IMR-90 (cell line): ENCODE data around the gene SMOC1. TPM values are rescaled to one million over a fixed set of nuclear protein-coding genes. Genes with fewer than 3 reads are reported as not detected.

Source experiments
- ATAC-seq: fragments of 200-7000 bp; cut with Tn5 transposase; 2 replicates; pipeline ENCODE4 v1.9.1; 2020; ENCODE audit warnings: low read depth, mild to moderate bottlenecking, moderate library complexity
- BruUV-seq: library from RNA; stranded (reverse); fragments of 400-500 nt; replicated peaks from 2 replicates; lab custom pipeline; 2021; lab: Mats Ljungman, UMichigan
- CTCF ChIA-PET: fragments of 300-600 bp; formaldehyde crosslinking; extraction: SDS; loops from one replicate; lab custom pipeline; 2021; ENCODE audit warnings: antibody characterized with exemption; lab: Yijun Ruan, JAX
- POLR2A ChIA-PET: fragments of 300-600 bp; sonication (Branson Sonifier 250); formaldehyde crosslinking; loops from one replicate; lab custom pipeline; 2022; ENCODE audit warnings: antibody characterized with exemption; ENCODE audit not compliant: unreplicated experiment; lab: Charles Lee
- DNase-seq: peaks from one replicate; pipeline ENCODE4 v3.0.0; 2013
- H2AFZ ChIP-seq: replicated peaks from 2 replicates; pipeline ENCODE3; 2013; ENCODE audit warnings: low read length, mild to moderate bottlenecking; ENCODE audit not compliant: poor library complexity
- H2AK5ac ChIP-seq: 2 replicates; pipeline ENCODE4 v1.6.1; 2013; ENCODE audit warnings: low read depth, low read length, inconsistent platforms
- H2AK9ac ChIP-seq: replicated peaks from 2 replicates; pipeline ENCODE3; 2013; ENCODE audit warnings: mild to moderate bottlenecking, low read depth, low read length, moderate library complexity; ENCODE audit not compliant: poor library complexity
- H2BK120ac ChIP-seq: 2 replicates; pipeline ENCODE4 v1.6.1; 2013; ENCODE audit warnings: low read depth, low read length, inconsistent platforms
- H2BK15ac ChIP-seq: 3 replicates; pipeline ENCODE4 v1.6.1; 2013; ENCODE audit warnings: low read depth, low read length, inconsistent platforms
- H2BK20ac ChIP-seq: 2 replicates; pipeline ENCODE4 v1.6.1; 2013; ENCODE audit warnings: low read depth, mild to moderate bottlenecking, inconsistent platforms, low read length, moderate library complexity
- H2BK5ac ChIP-seq: 2 replicates; pipeline ENCODE4 v1.6.1; 2013; ENCODE audit warnings: mild to moderate bottlenecking, low read depth, low read length, inconsistent platforms; ENCODE audit not compliant: poor library complexity, severe bottlenecking
- H3K14ac ChIP-seq: replicated peaks from 2 replicates; pipeline ENCODE4 v1.6.1; 2013; ENCODE audit warnings: low read depth, low read length, inconsistent platforms
- H3K18ac ChIP-seq: 2 replicates; pipeline ENCODE4 v1.6.1; 2013; ENCODE audit warnings: low read depth, low read length, control low read depth
- H3K23ac ChIP-seq: 2 replicates; pipeline ENCODE4 v1.6.1; 2013; ENCODE audit warnings: low read depth, low read length, inconsistent platforms
- H3K27ac ChIP-seq: 2 replicates; pipeline ENCODE4 v1.5.1; 2013; ENCODE audit warnings: mild to moderate bottlenecking, control low read depth, low read length; ENCODE audit not compliant: insufficient read depth
- H3K27me3 ChIP-seq: 2 replicates; pipeline ENCODE4 v1.6.1; 2013; ENCODE audit warnings: low read length; ENCODE audit not compliant: control insufficient read depth, insufficient read depth
- H3K36me3 ChIP-seq: 2 replicates; pipeline ENCODE4 v1.6.1; 2013; ENCODE audit warnings: low read length, mixed read lengths; ENCODE audit not compliant: control insufficient read depth, insufficient read depth
- H3K4ac ChIP-seq: 2 replicates; pipeline ENCODE4 v1.6.1; 2013; ENCODE audit warnings: low read depth, low read length, inconsistent platforms
- H3K4me1 ChIP-seq: 2 replicates; pipeline ENCODE4 v1.6.1; 2013; ENCODE audit warnings: low read length, mixed read lengths; ENCODE audit not compliant: control insufficient read depth, insufficient read depth
- H3K4me2 ChIP-seq: 2 replicates; pipeline ENCODE4 v1.6.1; 2013; ENCODE audit warnings: low read depth, mild to moderate bottlenecking, control low read depth, low read length, moderate library complexity
- H3K4me3 ChIP-seq: 2 replicates; pipeline ENCODE4 v1.5.1; 2013; ENCODE audit warnings: low read depth, mild to moderate bottlenecking, control low read depth, low read length, moderate library complexity; ENCODE audit not compliant: insufficient read depth
- H3K56ac ChIP-seq: 2 replicates; pipeline ENCODE4 v1.6.1; 2013; ENCODE audit warnings: low read length, inconsistent platforms; ENCODE audit not compliant: insufficient read depth; ENCODE audit errors: extremely low read depth
- H3K79me1 ChIP-seq, 2 experiments: 2 replicates each; pipeline ENCODE4 v1.6.1; 2013; ENCODE audit warnings: low read length in 2 of 2, inconsistent platforms in 1 of 2, low read depth in 1 of 2
- H3K9ac ChIP-seq: 2 replicates; pipeline ENCODE4 v1.6.1; 2013; ENCODE audit warnings: low read depth, low read length, control low read depth
- H3K9me1 ChIP-seq: 2 replicates; pipeline ENCODE4 v1.6.1; 2013; ENCODE audit warnings: low read length, inconsistent platforms; ENCODE audit not compliant: insufficient read depth
- H3K9me3 ChIP-seq: 2 replicates; pipeline ENCODE4 v1.6.1; 2013; ENCODE audit warnings: low read length; ENCODE audit not compliant: control insufficient read depth, insufficient read depth
- H4K20me1 ChIP-seq: 2 replicates; pipeline ENCODE4 v1.6.1; 2013; ENCODE audit warnings: low read length, inconsistent platforms; ENCODE audit not compliant: insufficient read depth
- H4K5ac ChIP-seq: 2 replicates; pipeline ENCODE4 v1.6.1; 2013; ENCODE audit warnings: mild to moderate bottlenecking, low read depth, low read length, control low read depth
- H4K8ac ChIP-seq, 2 experiments: 2 replicates each; pipeline ENCODE4 v1.6.1; 2013; ENCODE audit warnings: low read depth in 2 of 2, low read length in 2 of 2, control low read depth in 1 of 2, inconsistent platforms in 1 of 2
- H4K91ac ChIP-seq: 2 replicates; pipeline ENCODE4 v1.6.1; 2013; ENCODE audit warnings: low read depth, low read length, inconsistent platforms; ENCODE audit not compliant: insufficient read depth
- CEBPB ChIP-seq: IDR thresholded peaks from 2 replicates; pipeline ENCODE4 v1.6.1; 2012; ENCODE audit warnings: low read depth, low read length, improper control_type of control experiment
- MAZ ChIP-seq: IDR thresholded peaks from 2 replicates; pipeline ENCODE4 v1.6.1; 2012; ENCODE audit warnings: low read depth, mild to moderate bottlenecking, low read length, improper control_type of control experiment, moderate library complexity, borderline replicate concordance
- RFX5 ChIP-seq: IDR thresholded peaks from 2 replicates; pipeline ENCODE4 v1.8.0; 2012; ENCODE audit warnings: low read depth, mild to moderate bottlenecking, low read length, moderate library complexity
- SMC3 ChIP-seq: fragments of 150-350 bp; IDR thresholded peaks from 2 replicates; pipeline ENCODE4 v1.6.1; 2016; ENCODE audit warnings: low read depth, mild to moderate bottlenecking, antibody characterized with exemption, low read length, moderate library complexity
- WGBS, 2 experiments: methylation state at CpG; one replicate each; pipeline versions ENCODE4 v1.1.5 to v1.1.7; 2013; ENCODE audit warnings: missing lambda C conversion rate in 2 of 2; ENCODE audit not compliant: insufficient read length in 1 of 2; ENCODE audit errors: extremely low coverage in 2 of 2; 5-methylcytosine and 5-hydroxymethylcytosine counted together
- dilution Hi-C: fragments of 300-500 bp; cut with HindIII; formaldehyde crosslinking; loops from one replicate; pipeline ENCODE4 v1.14.3; 2018; ENCODE audit warnings: low sequenced_read_pairs; ENCODE audit not compliant: unreplicated experiment
- in situ Hi-C: fragments of 300-500 bp; cut with MboI; formaldehyde crosslinking; loops from 3 replicates; pipeline ENCODE4 v1.14.3; 2019; ENCODE audit warnings: low sequenced_read_pairs, inconsistent platforms, mixed read lengths
- intact Hi-C: fragments of 100-400 bp; cut with micrococcal nuclease; formaldehyde crosslinking; loops from 2 replicates; pipeline ENCODE4 v1.10.0; 2022
- polyA plus RNA-seq, 3 experiments: library from polyadenylated mRNA; depleted of rRNA; stranded (reverse); fragments of >200 nt; gene quantifications; 2 replicates each; pipeline ENCODE4 v1.2.3, GENCODE V29; 2012; ENCODE audit warnings: low replicate concordance in 1 of 3
- total RNA-seq: library from RNA; depleted of rRNA; stranded (reverse); fragments of >200 nt; gene quantifications from 2 replicates; pipeline ENCODE4 v1.2.3, GENCODE V29; 2012

Gene SMOC1
- total and polyA plus RNA-seq, 2 of the 4 experiments (the other 2 are of a cell fraction): 0.90 to 4.1 TPM

GRCh38 chr14:69948351-69948750, 69.1 kb downstream of the SMOC1 start:
- in situ Hi-C loops (no loop called here), dilution Hi-C loops (no loop called here), intact Hi-C loops (no loop called here)
- ChIA-PET CTCF (no interaction called here), POLR2A (no interaction called here)
- Histone ChIP-seq H3K23ac (no peak overlapping the region), H3K18ac (no peak overlapping the region), H3K56ac (no peak overlapping the region), H2BK20ac (no peak overlapping the region), H3K4ac (no peak overlapping the region), H3K14ac (no peak overlapping the region), H4K20me1 (no peaks in the 10 kb centered on the region), H4K8ac (no peak overlapping the region), H2AK5ac (no peak overlapping the region), H4K5ac (no peak overlapping the region), H2AK9ac (no peak overlapping the region), H2BK120ac (no peak overlapping the region), H3K4me1 (no peaks in the 10 kb centered on the region), H3K79me1 (no peaks in the 10 kb centered on the region), H3K9me3 (peaks cover 2% of the 10 kb centered on the region), H3K27ac (no peak overlapping the region), H3K27me3 (no peaks in the 10 kb centered on the region), H3K4me2 (no peak overlapping the region), H2BK15ac (no peak overlapping the region), H2AFZ (no peak overlapping the region), H2BK5ac (no peak overlapping the region), H3K9me1 (no peaks in the 10 kb centered on the region), H4K91ac (no peak overlapping the region), H3K9ac (no peak overlapping the region), H3K4me3 (no peak overlapping the region), H3K36me3 (peaks cover 1% of the 10 kb centered on the region; the same call in 1 of the 2 replicates)
- DNase-seq: no peak
- WGBS, 2 experiments: no CpG with 5 or more reads among the region's 3 CpGs
- ATAC-seq: no peak
- BruUV-seq: no TSS peak
- TF ChIP-seq CEBPB: no peak
- no peak for TF ChIP-seq RFX5
- TF ChIP-seq SMC3: no peak
- TF ChIP-seq MAZ: no peak
